Hepatic stellate cell (primary cell): ENCODE measurements around the gene LCORL.
"Not testable (repeated sequence)": the region's sequence is repeated elsewhere in the genome, so short reads cannot be mapped to it uniquely, and the experiment has no call there.

ENCODE experiments used
- DNase-seq: peaks from one replicate; pipeline ENCODE4 v3.0.0; 2011; ENCODE audit warnings: low spot score

Gene LCORL

GRCh38 chr4:18020145-18020670, 1.3 kb downstream of the LCORL start:
- peak; percentile 14 for DNase-seq

GRCh38 chr4:18014269-18014668, 7.3 kb downstream of the LCORL start:
- no peak for DNase-seq

GRCh38 chr4:18012807-18013462, 8.6 kb downstream of the LCORL start:
- no peak for DNase-seq

GRCh38 chr4:18012134-18012806, 9.3 kb downstream of the LCORL start:
- DNase-seq: no peak

DNA sequence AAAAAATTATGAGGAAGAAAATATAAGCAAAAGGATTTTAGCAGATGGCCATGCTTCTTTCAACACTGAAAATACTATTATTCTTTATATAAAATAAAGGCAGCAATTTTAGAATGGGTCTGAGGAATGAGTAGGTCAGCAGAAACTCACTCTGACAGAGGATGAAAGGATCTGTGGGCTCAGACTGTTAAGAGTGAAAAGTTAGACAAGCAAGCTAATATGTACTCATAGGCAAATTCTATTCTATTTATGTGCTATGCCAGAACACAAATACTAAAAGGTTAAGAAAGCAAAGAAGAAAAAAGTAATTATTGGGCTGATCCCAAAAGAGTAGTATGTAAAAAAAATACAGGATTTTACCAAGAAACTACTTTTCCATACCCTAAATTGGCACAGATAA, 13.9 kb downstream of the LCORL start:
- DNase-seq: no peak

GRCh38 chr4:18006432-18006831, 15.1 kb downstream of the LCORL start:
- not testable (repeated sequence) for DNase-seq

GRCh38 chr4:17997129-17997528, 24.4 kb downstream of the LCORL start:
- no peak for DNase-seq

DNA sequence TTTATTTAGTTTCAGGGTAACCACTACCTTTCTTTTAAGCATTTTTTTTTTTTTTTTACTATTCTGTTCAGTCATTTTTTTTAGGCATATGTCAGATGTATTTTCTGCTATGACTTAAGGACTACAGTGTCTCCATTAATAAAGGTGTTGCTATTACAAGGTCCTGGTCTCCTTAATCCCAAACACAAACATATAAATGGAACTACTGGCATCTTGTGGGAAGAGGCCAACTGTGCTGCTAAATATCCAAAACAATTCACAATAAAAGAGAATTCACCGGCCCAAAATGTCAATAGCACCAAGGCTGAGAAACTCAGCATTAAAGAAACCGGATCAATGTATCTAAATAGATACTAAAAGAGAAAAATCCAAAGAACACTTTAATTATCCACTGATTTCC, 26.4 kb downstream of the LCORL start:
- DNase-seq: no peak

DNA sequence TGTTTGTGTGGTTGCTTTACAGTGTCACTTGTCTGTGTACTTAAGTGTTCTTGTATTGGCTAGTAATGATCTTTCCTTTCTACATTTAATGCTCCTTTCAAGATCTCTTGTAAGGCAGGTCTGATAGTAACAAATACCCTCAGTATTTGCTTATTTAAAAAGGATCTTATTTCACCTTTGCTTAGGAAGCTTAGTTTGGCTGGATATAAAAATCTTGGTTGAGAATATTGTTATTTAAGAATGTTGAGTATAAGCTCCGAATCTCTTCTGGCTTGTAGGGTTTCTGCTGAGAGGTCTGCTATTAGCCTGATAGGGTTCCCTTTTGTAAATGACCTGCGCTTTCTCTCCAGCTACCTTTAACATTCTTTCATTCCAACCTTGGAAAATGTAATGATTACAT, 35.7 kb downstream of the LCORL start:
- DNase-seq: no peak

GRCh38 chr4:17981063-17981462, 40.5 kb downstream of the LCORL start:
- DNase-seq: no peak

DNA sequence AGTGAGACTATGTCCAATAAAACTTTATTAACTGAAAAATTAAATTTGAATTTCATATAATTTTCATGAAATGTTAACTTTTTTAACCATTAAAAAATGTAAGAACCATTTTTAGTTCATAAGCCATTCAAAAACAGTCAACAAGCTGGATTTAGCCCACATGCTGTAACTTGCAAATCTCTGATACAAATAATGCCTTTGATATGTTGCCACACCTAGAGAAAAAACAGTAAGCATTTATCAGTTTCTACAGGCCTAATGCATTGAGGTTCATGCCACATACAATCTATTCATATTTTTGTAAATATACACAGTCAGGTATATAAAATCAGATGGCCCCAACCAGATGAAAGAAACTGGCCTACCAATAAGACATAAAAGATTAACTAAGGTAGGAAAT, 52.8 kb downstream of the LCORL start:
- no peak for DNase-seq

GRCh38 chr4:17967078-17967477, 54.5 kb downstream of the LCORL start:
- DNase-seq: no peak

DNA sequence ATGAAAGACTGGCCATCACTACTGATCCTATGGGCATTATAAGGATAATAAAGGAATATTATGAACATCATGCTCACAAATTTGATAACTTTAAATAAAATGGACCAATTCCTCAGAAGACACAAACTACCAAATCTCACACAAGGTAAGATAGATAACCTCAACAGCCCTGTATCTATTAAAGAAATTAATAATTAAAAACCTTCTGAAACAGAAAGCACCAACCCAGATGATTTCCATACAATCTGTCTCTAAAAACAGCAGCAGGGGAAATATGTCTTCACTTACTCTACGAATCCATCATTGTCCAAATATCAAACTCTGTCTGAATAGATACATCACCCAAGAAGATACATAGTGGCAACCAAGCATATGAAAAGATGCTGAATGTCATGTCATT, 55.2 kb downstream of the LCORL start:
- DNase-seq: no peak

DNA sequence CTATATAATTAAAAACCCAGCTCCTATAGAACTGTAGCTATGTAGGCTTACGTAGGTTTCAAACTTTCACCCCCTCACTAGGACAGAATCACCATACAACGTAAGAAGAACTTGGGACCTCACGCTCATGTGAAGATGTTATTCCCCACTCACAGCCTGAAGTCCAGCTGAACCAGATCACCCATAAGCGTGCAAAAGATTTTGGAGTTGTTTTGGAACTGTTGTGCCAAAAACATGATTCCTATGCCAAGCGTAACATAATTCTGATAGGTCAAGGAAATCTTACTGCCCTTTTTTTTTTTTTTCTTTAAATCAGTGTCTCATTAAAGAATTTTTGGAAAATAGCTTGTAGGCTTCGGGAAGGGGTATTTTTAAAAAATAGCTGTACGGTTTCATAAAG, 57.0 kb downstream of the LCORL start:
- no peak for DNase-seq

DNA sequence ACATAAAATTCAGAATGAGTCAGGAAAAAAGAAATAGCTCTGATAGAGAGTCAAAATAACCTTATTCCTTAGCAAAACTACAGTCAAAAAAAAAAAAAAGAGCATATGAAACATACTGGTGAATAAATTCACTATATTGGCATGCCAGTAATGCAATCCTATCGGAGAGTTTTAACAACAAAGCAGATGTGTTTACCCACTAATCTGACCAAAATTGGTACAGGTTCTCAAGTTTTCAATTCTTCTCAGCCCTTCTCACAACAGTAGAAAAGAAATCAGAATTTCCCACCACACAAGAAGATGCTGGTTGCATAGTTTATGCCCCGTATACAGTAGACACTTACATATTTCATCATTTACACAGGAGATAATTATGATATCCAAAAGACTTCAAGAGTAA, 59.4 kb downstream of the LCORL start:
- no peak for DNase-seq

DNA sequence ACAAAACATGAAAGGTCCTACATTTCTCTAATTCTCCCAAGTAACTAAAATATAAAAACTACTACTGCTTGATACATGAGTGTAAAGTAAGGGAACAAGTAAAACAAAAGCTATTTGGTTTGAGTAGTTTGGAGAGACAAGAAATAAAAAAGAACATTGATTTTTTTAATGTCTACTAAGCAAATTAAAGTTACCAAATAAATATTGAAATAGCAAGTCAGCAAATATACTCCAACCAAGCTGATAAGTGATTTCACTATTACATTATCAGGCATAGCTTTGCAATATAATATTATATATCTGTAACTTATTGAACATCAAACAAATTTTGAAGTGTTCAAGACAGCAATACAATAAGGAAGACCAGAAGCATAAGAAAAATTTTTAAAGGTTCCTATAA, 60.3 kb downstream of the LCORL start:
- DNase-seq: no peak

DNA sequence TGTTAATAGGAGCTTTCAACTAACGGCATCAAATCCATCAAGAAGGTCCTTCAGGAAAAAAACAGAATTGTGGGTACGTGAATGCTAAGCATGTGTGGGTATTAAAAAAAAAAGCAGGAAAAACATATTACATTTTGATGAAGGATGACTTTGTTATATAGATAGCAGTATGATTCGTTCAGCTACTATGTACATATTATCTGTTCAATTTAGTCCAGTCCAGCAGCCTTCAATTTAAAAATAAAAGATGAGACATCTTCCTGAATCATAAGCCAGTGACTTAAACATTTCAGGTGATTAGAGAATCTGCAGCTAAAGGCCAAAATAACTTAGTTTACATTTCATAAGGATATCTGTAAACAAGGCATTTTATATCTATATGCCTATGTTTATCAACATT, 63.4 kb downstream of the LCORL start:
- no peak for DNase-seq

GRCh38 chr4:17957688-17958087, 63.9 kb downstream of the LCORL start:
- no peak for DNase-seq

DNA sequence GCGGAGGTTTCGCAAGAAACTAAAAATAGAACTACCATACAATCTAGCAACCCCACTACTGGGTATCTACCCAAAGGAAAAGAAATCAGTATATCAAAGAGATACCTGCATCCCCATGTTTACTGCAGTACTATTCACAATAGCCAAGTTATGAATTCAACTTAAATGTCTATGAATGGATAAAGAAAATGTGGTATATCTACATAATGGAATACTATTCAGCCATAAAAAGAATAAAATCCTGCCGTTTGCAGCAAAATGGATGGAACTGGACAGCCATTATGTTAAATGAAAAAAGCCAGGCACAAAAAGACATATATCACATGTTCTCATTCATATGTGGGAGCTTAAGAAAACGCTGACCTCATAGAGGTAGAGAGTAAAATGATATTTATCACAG, 65.3 kb downstream of the LCORL start:
- DNase-seq: no peak

DNA sequence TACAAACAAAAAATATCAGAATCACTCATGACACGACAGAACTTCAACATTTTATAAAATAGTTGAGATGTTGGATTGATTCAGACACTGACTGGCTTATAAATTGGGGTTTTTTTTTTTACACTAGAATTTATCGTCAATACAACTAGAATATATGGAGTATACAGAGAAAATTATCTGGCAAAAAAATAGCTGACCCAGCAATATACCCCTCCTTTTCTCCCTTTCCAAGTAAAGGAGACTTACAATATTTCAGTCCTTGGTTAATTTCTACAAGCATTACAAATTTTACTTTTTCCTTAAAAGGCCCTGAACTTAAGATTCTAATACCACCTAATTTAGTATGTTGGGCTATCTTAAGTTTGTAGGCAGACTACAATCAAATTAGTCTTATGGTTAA, 76.3 kb downstream of the LCORL start:
- DNase-seq: no peak

DNA sequence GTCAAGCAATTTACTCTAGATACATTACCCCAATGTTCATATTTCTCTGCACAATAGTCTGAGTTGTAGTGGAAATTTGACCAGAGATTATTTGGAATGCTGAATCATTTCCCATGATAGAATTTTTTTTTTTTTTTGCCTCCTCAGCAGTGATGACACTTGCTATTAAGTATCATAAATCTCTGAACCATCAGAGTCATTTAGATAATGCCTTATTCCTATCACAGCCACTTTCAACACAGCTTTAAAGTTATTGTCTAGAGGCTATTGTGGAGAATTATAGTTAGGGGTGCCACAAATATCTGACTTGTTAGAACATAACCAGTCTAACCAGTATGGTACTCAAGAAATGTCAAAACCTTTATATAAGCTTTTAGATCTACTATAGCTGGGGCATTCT, 79.8 kb downstream of the LCORL start:
- DNase-seq: no peak

DNA sequence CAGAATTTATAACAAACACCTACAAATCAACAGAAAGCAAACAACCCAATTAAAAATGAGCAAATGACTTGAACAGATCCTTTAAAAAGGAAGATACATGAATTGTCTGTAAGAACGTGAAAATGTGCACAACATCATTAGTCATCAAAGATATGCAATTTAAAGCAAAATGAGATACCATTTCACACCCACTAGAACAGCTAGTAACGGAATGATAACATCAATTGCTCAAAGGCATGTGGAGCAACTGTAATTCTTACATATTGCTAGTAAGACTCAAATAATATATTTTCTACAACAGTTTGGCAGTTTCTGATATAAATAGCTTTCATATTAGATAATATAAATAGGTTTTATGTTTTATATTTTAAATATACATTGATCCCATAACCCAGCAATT, 82.5 kb downstream of the LCORL start:
- no peak for DNase-seq

DNA sequence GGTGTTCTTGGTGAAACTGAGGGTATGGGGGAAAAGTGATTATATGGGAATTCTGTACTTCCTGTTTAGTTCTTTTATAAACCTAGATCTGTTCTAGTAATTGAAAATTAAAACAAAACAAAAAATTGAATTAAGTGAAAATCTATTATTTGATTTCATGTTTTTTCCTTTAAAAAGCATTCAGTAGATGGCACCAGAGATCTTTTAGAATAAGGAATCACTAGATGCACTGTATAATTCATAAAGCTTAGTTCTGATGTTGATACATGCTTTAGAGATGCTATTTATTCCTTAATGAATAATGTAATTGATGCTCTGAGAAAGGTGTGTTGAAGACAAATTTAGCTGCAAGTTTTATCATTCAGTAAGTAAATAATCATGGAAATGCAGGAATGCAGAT, 87.3 kb downstream of the LCORL start:
- no peak for DNase-seq

DNA sequence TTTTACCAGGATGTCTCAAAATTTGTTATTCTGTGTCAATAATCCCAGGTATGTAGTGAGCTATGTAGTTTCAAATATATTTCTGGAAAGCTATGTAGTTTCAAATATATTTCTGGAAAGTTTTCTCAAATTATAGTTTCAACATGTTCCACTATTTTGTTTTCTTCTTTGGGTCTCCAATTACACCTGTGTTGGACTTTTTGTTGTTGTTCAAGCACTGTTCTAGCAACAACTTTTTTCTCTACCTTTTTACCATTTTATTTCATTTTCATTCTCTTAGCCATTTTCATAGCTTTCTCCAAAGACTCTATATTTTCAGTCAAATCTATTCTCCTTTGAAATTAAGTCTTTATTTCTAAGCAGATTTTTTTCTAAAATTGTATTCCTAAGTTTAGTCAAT, 88.4 kb downstream of the LCORL start:
- no peak for DNase-seq
